Suprapubic skin (tissue), 4 donors: ENCODE measurements around the gene SYTL5. TPM values are rescaled to one million over a fixed set of nuclear protein-coding genes. Genes with fewer than 3 reads are reported as not detected.

Source experiments
- DNase-seq, 2 donors: peaks; one replicate each; pipeline ENCODE4 v3.0.0-alpha.2; 2019; ENCODE audit warnings: low spot score in 2 of 2
- H3K27ac ChIP-seq: fragments of 200-600 bp; sonication (generic); one replicate; pipeline ENCODE4 v1.5.1; 2019
- H3K27me3 ChIP-seq: fragments of 200-600 bp; sonication (generic); one replicate; pipeline ENCODE4 v1.5.1; 2019
- H3K36me3 ChIP-seq: fragments of 200-600 bp; sonication (generic); one replicate; pipeline ENCODE4 v1.5.1; 2019
- H3K4me1 ChIP-seq: fragments of 200-600 bp; sonication (generic); one replicate; pipeline ENCODE4 v1.5.1; 2019
- H3K4me3 ChIP-seq: fragments of 200-600 bp; sonication (generic); one replicate; pipeline ENCODE4 v1.5.1; 2019; ENCODE audit warnings: mild to moderate bottlenecking
- H3K9me3 ChIP-seq: fragments of 200-600 bp; sonication (generic); one replicate; pipeline ENCODE4 v1.5.1; 2019
- EP300 ChIP-seq: sonication (generic); formaldehyde crosslinking; IDR thresholded peaks from one replicate; pipeline ENCODE4 v1.6.1; 2017; ENCODE audit warnings: antibody characterized with exemption
- POLR2A ChIP-seq, 2 donors: fragments of 450-650 bp; IDR thresholded peaks; one replicate each; pipeline ENCODE4 v1.6.1; 2017; ENCODE audit warnings: antibody characterized with exemption in 2 of 2, mild to moderate bottlenecking in 2 of 2, moderate library complexity in 2 of 2
- POLR2AphosphoS5 ChIP-seq, 3 donors: sonication (generic); formaldehyde crosslinking; IDR thresholded peaks; one replicate each; pipeline ENCODE4 v1.6.1; 2017; ENCODE audit warnings: antibody characterized with exemption in 3 of 3
- WGBS: methylation state at CpG from one replicate; pipeline ENCODE4 v1.1.5; 2018; 5-methylcytosine and 5-hydroxymethylcytosine counted together
- total RNA-seq, 4 donors: library from RNA; depleted of rRNA; stranded (reverse); fragments of >200 nt; gene quantifications; one replicate each; pipeline ENCODE4 v1.1.0, GENCODE V29; 2016
- TF ChIP-seq, protein P1 (sequence below), 2 donors: fragments of 200-600 bp in 1 of 2; fragments of 450-650 bp in 1 of 2; sonication (generic) in 1 of 2; IDR thresholded peaks; one replicate each; pipeline ENCODE4 v1.5.1; 2016 to 2019; ENCODE audit warnings: antibody characterized with exemption in 2 of 2, mild to moderate bottlenecking in 1 of 2, moderate library complexity in 1 of 2

Gene SYTL5
- total RNA-seq, 4 donors from 2014 or later = 0.25 to 0.65 (median 0.37) TPM

DNA sequence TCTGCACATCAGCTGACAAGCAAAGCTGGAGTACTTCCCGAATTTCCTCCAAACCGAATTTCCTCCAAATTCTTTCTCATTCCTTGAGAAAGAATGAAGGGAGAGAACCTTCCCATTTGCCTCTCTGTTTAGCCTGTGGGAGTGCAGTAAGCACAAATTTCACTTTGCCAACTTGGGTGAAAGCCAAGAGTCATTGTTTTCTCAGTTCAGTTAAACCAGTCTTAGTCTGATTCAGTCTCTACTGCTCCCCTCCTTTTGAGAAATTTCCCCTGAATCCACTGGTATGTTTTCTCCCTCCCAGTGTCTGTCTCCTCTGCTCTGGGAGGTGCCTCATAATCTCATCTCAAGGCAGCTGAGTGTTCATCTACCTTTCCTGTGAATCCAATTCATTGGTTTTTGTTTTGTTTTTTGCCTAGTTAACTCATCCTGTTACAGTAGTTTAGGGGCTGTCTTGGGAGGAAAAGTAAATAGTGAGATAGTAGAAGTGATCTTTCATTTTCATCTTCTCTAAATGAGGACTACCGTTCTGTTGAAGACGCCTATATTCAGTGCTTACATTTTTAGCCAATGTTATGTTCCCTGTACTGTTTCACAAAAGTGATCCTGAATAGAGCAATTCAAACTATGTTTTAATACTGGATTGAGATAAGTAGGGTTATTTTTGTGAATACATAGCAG, 49.0 kb downstream of the SYTL5 start:
- Histone ChIP-seq H3K9me3 (no peaks in the 10 kb centered on the region), H3K36me3 (no peaks in the 10 kb centered on the region), H3K4me1 (no peaks in the 10 kb centered on the region), H3K4me3 (no peak overlapping the region), H3K27me3 (no peaks in the 10 kb centered on the region), H3K27ac (no peak overlapping the region)
- no peak for TF ChIP-seq EP300
- WGBS = 59% methylated on average over 4 of the region's 4 CpGs
- no peak for DNase-seq

DNA sequence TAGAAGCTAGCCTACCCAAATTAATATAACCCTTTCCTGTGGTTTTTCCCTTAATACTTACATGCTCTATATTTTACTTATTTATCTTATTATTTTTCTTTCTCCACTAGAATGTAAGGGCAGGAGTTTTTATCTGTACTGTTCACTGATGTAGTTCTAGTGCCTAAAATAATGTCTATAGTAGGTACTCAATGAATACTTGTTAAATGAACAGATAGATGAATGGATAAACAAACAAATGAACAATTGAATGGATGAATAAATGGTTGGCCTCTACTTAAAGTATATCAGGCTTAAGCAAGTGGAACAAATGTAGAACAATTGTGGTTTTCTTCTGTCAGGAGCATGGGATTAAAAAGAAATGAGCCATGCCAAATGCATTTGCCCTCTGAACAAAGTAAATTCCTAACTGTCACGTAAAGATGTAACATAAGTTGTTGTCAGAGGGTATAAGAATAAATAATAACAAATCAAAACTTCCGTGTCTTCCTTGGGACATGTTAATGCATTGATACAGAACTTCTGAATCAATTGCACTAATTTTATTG, 54.1 kb downstream of the SYTL5 start:
- 72% methylated on average over 2 of the region's 2 CpGs for WGBS
- H3K27me3 ChIP-seq = no peaks in the 10 kb centered on the region
- no peaks in the 10 kb centered on the region for H3K9me3 ChIP-seq
- TF ChIP-seq POLR2AphosphoS5 (IDR thresholded peaks at IDR 0.05) = no peak
- no peak for TF ChIP-seq EP300
- TF ChIP-seq, protein P1, sequence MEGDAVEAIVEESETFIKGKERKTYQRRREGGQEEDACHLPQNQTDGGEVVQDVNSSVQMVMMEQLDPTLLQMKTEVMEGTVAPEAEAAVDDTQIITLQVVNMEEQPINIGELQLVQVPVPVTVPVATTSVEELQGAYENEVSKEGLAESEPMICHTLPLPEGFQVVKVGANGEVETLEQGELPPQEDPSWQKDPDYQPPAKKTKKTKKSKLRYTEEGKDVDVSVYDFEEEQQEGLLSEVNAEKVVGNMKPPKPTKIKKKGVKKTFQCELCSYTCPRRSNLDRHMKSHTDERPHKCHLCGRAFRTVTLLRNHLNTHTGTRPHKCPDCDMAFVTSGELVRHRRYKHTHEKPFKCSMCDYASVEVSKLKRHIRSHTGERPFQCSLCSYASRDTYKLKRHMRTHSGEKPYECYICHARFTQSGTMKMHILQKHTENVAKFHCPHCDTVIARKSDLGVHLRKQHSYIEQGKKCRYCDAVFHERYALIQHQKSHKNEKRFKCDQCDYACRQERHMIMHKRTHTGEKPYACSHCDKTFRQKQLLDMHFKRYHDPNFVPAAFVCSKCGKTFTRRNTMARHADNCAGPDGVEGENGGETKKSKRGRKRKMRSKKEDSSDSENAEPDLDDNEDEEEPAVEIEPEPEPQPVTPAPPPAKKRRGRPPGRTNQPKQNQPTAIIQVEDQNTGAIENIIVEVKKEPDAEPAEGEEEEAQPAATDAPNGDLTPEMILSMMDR (IDR thresholded peaks at IDR 0.05) = no peak
- no peaks in the 10 kb centered on the region for H3K4me1 ChIP-seq
- H3K36me3 ChIP-seq = no peaks in the 10 kb centered on the region
- DNase-seq = no peak
- no peak overlapping the region for H3K27ac ChIP-seq
- H3K4me3 ChIP-seq = no peak overlapping the region

DNA sequence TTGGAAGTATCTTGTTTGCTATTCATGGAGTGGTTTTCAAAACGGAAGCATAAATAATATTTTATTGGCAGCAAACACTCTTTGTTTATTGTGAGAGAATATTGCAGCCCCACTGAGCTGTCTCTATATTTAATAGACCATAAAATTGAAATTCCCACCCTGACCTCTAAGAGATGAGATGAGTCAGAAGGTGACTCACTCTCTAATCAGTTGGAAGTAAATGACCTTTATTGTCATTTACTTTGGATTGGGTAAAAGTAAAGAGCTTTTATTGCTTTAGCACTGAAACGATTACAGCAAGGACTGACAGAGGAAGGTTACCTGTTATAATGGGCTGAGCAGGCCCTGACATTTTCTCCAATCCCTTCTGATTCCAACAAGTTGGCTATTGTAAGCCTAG, 55.0 kb downstream of the SYTL5 start:
- WGBS = 25% methylated on average over 2 of the region's 2 CpGs
- H3K36me3 ChIP-seq = no peaks in the 10 kb centered on the region
- H3K27ac ChIP-seq = no peak overlapping the region

DNA sequence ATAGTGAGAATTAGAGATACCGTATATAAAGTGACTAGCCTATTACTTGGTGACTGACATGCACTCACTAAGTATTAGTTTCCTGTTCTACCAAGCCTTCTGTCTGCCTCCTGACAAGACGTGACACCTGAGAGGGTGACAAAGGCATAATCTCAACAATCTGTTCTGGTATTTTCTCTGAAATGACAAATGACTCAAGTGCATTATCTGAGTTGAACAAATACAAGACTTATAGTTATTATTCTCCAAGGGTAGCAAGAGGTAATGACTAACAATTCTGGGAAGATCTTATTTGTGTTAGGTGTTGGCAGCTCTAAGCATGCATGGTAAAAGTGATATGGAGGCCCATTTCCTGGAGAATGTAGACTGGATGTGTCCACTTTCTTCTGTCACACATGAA, 60.6 kb downstream of the SYTL5 start:
- WGBS = 64% methylated on average over 2 of the region's 2 CpGs
- TF ChIP-seq POLR2A (IDR thresholded peaks at IDR 0.05) = no peak
- TF ChIP-seq, protein P1 (IDR thresholded peaks at IDR 0.05) = no peak
- TF ChIP-seq POLR2AphosphoS5 (IDR thresholded peaks at IDR 0.05) = no peak
- no peak for TF ChIP-seq EP300
- Histone ChIP-seq H3K27ac (no peak overlapping the region), H3K4me1 (no peaks in the 10 kb centered on the region), H3K27me3 (no peaks in the 10 kb centered on the region), H3K36me3 (no peaks in the 10 kb centered on the region), H3K9me3 (no peaks in the 10 kb centered on the region), H3K4me3 (no peak overlapping the region)
- DNase-seq = no peak

More for the DNA sequence above, 55.0 kb downstream of the SYTL5 start:
- H3K9me3 ChIP-seq = no peaks in the 10 kb centered on the region
- H3K27me3 ChIP-seq = no peaks in the 10 kb centered on the region
- TF ChIP-seq, protein P1 (IDR thresholded peaks at IDR 0.05) = no peak
- TF ChIP-seq POLR2AphosphoS5 (IDR thresholded peaks at IDR 0.05) = no peak
- no peak for TF ChIP-seq EP300
- TF ChIP-seq POLR2A (IDR thresholded peaks at IDR 0.05) = no peak
- no peaks in the 10 kb centered on the region for H3K4me1 ChIP-seq
- no peak for DNase-seq
- H3K4me3 ChIP-seq = no peak overlapping the region

DNA sequence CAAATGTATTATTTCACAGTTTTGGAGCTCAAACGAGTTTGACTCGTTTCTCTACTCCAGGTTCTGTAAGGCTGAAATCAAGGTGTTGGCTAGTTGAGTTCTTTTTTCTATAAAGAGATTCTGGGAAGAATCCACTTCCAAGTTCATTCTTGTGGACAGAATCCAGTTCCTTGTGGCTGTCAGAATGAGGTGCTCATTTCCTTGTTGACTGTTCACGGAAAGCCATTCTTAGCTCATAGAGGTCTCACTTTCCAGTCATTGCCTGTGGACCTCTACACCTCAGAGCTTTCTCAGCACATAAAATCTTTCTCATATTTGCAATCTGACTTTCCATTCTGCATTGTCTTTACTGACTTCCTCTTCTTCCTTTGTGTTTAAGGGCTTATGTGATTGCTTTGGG, 62.9 kb downstream of the SYTL5 start:
- TF ChIP-seq POLR2A (IDR thresholded peaks at IDR 0.05) = no peak
- TF ChIP-seq POLR2AphosphoS5 (IDR thresholded peaks at IDR 0.05) = no peak
- no peak for TF ChIP-seq EP300
- TF ChIP-seq, protein P1 (IDR thresholded peaks at IDR 0.05) = no peak
- Histone ChIP-seq H3K4me1 (no peaks in the 10 kb centered on the region), H3K9me3 (no peaks in the 10 kb centered on the region), H3K27me3 (no peaks in the 10 kb centered on the region), H3K27ac (no peak overlapping the region), H3K36me3 (no peaks in the 10 kb centered on the region), H3K4me3 (no peak overlapping the region)
- no peak for DNase-seq
- 66% methylated on average over 3 of the region's 3 CpGs for WGBS
